ENCODE results near the gene MDFIC.

MDFIC gene

GRCh38 chr7:114936471-114936870 is 14.6 kb downstream of the MDFIC start:
- TF ChIP-seq CTCF (IDR thresholded peaks at IDR 0.05; ENCODE audit: borderline replicate concordance, control extremely low read depth, extremely low read depth, insufficient read depth, missing control alignments), result no peak
- DNase-seq (ENCODE audit: low spot score), result no peak
- in situ Hi-C loops (cut with MboI; ENCODE audit: low sequenced_read_pairs, unreplicated experiment), result no loop called here

- no peak for DNase-seq (ENCODE audit: low spot score)
- TF ChIP-seq CTCF (IDR thresholded peaks at IDR 0.05; ENCODE audit: borderline replicate concordance, control extremely low read depth, extremely low read depth, insufficient read depth, missing control alignments), result no peak
- in situ Hi-C loops (cut with MboI; ENCODE audit: low sequenced_read_pairs, unreplicated experiment), result no loop called here
Observed at GRCh38 chr7:114937446-114937845, 15.6 kb downstream of the MDFIC start.

GRCh38 chr7:114938785-114939184 is 16.9 kb downstream of the MDFIC start:
- in situ Hi-C loops (cut with MboI; ENCODE audit: low sequenced_read_pairs, unreplicated experiment), result no loop called here
- no peak for TF ChIP-seq CTCF (IDR thresholded peaks at IDR 0.05; ENCODE audit: borderline replicate concordance, control extremely low read depth, extremely low read depth, insufficient read depth, missing control alignments)
- no peak for DNase-seq (ENCODE audit: low spot score)

GRCh38 chr7:114939484-114940097 is 17.7 kb downstream of the MDFIC start:
- no peak for DNase-seq (ENCODE audit: low spot score)
- TF ChIP-seq CTCF (IDR thresholded peaks at IDR 0.05; ENCODE audit: borderline replicate concordance, control extremely low read depth, extremely low read depth, insufficient read depth, missing control alignments), result no peak

GRCh38 chr7:114940220-114940619 is 18.3 kb downstream of the MDFIC start:
- no peak for DNase-seq (ENCODE audit: low spot score)
- TF ChIP-seq CTCF (IDR thresholded peaks at IDR 0.05; ENCODE audit: borderline replicate concordance, control extremely low read depth, extremely low read depth, insufficient read depth, missing control alignments), result no peak
- in situ Hi-C loops (cut with MboI; ENCODE audit: low sequenced_read_pairs, unreplicated experiment), result no loop called here

More at GRCh38 chr7:114939484-114940097, 17.7 kb downstream of the MDFIC start:
- in situ Hi-C loops (cut with MboI; ENCODE audit: low sequenced_read_pairs, unreplicated experiment), result no loop called here

GRCh38 chr7:114941692-114942091 is 19.8 kb downstream of the MDFIC start:
- in situ Hi-C loops (cut with MboI; ENCODE audit: low sequenced_read_pairs, unreplicated experiment), result no loop called here
- no peak for TF ChIP-seq CTCF (IDR thresholded peaks at IDR 0.05; ENCODE audit: borderline replicate concordance, control extremely low read depth, extremely low read depth, insufficient read depth, missing control alignments)
- DNase-seq (ENCODE audit: low spot score), result no peak
